Peyer's patch (tissue), 4 donors: ENCODE results near the gene ADAMTS7.
"Not testable (repeated sequence)": the region's sequence is repeated elsewhere in the genome, so short reads cannot be mapped to it uniquely, and the experiment has no call there.

Experiments used
- POLR2A ChIP-seq, 2 donors: fragments of 450-650 bp; IDR thresholded peaks; one replicate each; pipeline ENCODE4 v1.5.1; 2017; ENCODE audit warnings: antibody characterized with exemption in 2 of 2, mild to moderate bottlenecking in 2 of 2, moderate library complexity in 2 of 2
- TF ChIP-seq, protein P1 (sequence below), 6 experiments: fragments of 450-650 bp in 4 of 6; fragments of 200-600 bp in 2 of 6; sonication (generic) in 1 of 6; IDR thresholded peaks; one replicate each; pipeline ENCODE4 v1.5.1; 2017 to 2019; ENCODE audit warnings: antibody characterized with exemption in 6 of 6, mild to moderate bottlenecking in 3 of 6, moderate library complexity in 1 of 6

DNA sequence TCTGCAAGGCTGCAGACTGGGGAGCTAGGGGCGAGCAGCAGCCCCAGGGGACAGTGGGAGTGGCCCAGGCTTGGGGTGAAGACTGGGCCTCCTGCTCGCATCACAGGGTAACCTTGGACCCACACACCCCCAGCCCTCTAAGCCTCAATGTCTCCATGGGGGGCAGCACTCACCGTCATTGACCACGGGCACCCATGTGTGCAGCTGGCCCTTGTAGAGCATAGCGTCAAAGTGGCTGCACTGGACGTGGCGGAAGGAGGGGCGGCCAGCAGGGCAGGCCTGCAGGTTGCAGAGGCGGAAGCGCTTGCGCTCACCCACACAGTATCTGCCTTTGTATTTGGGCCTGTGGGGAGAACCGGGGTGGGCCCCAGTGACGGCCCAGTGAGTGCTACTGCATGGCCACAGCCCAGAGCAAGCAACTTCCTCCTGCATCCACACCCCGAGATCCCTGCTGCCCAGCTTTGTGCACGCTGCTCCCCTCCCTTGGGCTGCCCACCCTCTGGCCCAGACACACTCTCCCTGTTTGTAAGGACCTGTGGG, 36.7 kb downstream of the ADAMTS7 start:
- TF ChIP-seq, protein P1, sequence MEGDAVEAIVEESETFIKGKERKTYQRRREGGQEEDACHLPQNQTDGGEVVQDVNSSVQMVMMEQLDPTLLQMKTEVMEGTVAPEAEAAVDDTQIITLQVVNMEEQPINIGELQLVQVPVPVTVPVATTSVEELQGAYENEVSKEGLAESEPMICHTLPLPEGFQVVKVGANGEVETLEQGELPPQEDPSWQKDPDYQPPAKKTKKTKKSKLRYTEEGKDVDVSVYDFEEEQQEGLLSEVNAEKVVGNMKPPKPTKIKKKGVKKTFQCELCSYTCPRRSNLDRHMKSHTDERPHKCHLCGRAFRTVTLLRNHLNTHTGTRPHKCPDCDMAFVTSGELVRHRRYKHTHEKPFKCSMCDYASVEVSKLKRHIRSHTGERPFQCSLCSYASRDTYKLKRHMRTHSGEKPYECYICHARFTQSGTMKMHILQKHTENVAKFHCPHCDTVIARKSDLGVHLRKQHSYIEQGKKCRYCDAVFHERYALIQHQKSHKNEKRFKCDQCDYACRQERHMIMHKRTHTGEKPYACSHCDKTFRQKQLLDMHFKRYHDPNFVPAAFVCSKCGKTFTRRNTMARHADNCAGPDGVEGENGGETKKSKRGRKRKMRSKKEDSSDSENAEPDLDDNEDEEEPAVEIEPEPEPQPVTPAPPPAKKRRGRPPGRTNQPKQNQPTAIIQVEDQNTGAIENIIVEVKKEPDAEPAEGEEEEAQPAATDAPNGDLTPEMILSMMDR (IDR thresholded peaks at IDR 0.05): not testable (repeated sequence)
- TF ChIP-seq POLR2A (IDR thresholded peaks at IDR 0.05): not testable (repeated sequence)
